ENCODE results near the gene ZNF334.

The ZNF334 gene

DNA sequence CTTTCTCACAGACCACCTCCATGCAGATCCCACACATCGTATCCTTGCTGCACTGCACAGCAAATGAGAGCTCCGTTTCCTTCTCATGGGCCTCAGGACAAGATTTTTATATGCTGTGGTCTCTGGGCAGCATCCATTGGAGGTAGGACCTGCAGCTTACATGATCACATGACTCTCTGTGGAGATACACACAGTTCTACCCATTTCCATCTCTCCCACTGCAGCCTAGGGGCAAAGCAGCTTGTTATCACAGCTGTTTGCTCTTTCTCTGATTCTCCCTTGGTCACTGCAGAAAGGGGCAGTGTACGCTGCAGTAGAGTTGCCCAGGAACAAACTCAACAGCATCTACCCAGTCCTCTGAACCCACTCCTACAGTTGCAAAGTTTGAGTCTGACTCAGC, 48.9 kb downstream of the ZNF334 start:
- TF ChIP-seq, protein P1, sequence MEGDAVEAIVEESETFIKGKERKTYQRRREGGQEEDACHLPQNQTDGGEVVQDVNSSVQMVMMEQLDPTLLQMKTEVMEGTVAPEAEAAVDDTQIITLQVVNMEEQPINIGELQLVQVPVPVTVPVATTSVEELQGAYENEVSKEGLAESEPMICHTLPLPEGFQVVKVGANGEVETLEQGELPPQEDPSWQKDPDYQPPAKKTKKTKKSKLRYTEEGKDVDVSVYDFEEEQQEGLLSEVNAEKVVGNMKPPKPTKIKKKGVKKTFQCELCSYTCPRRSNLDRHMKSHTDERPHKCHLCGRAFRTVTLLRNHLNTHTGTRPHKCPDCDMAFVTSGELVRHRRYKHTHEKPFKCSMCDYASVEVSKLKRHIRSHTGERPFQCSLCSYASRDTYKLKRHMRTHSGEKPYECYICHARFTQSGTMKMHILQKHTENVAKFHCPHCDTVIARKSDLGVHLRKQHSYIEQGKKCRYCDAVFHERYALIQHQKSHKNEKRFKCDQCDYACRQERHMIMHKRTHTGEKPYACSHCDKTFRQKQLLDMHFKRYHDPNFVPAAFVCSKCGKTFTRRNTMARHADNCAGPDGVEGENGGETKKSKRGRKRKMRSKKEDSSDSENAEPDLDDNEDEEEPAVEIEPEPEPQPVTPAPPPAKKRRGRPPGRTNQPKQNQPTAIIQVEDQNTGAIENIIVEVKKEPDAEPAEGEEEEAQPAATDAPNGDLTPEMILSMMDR (IDR thresholded peaks at IDR 0.05; ENCODE audit: extremely low read depth, missing control alignments), result no peak
- no peak for DNase-seq (ENCODE audit: low spot score)

DNA sequence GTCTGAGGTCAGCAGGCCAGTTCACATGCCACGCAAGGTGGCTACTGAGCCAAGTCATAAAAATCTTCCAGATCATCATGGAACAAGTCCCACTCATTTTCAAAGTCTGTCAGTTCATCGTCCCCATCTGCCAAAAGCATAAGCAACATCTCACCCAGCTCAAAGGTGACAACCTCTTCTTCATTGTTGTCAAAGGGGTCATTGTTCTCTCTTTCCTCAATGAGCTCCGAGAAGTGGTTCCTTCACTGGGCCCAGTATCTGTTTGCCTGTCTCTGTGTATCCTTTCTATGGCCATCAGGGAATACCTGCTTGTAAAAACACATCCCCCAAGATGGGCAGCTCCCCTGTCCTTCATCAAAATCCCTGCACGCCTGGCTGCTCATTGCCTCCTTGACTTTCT, 49.5 kb downstream of the ZNF334 start:
- no peak for DNase-seq (ENCODE audit: low spot score)
- TF ChIP-seq, protein P1 (IDR thresholded peaks at IDR 0.05; ENCODE audit: extremely low read depth, missing control alignments), result no peak

DNA sequence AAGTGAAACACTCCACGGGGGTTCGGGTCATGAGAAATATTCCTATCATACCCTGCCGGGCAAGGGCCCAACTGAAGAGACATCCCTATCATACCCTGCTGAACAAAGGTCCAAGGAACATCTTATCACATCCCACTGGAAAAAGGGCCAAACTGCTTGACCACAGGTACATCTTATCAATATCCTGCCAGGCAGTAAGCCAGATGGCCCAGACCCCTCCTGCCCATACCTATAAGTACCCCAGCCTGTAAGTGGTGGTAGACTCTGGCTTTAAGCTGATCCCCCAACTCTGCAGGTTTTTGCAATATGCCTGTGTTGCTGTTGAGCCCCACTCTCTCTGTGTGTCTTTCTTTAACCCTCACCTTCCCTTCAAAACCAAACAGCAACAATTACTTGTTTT, 51.6 kb downstream of the ZNF334 start:
- TF ChIP-seq, protein P1 (IDR thresholded peaks at IDR 0.05; ENCODE audit: extremely low read depth, missing control alignments), result no peak

DNA sequence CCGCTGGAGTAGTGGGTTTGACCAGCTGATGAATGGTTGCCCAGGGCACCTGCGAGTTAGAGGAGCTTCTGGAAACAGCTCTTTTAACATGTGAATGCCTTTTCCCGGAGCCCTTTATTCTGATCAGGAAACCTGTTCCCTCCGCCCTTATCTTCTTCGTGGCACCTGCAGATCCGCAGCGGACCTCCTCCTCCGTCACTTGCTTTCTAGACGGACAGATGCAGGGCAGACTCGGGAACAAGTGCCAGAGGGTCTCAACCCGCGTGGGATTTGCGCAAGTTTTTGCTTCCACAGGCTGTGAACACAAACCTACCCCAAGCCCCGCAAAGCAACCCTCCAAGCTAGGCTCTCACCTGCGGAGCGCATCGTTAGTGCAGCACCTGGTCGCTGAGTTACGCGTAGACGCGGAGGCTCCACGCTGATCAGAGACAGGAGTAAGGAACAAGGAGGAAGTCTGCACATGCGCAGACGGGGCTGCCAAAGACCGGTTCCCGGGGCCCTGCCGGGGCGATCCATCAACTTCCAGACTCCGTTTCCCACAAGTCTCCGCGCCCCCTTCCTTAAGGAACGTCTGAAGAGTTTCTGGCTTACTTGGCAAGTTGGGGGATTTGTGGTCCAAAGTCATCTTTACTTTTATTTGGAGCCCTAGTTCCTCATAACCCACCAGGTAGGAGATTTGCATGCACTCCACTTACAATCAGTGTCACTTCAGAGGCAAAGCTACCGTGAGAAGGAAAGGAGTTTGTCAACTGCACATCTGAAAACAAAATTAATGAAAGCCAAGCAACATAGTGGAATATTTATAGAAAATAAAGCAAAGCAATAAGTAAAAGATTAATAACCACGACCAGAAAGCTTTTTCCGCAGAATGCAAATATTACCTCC, 54.3 kb downstream of the ZNF334 start:
- TF ChIP-seq, protein P1 (IDR thresholded peaks at IDR 0.05; ENCODE audit: extremely low read depth, missing control alignments), result no peak
- no peak for DNase-seq (ENCODE audit: low spot score)

More for the DNA sequence above, 51.6 kb downstream of the ZNF334 start:
- no peak for DNase-seq (ENCODE audit: low spot score)

DNA sequence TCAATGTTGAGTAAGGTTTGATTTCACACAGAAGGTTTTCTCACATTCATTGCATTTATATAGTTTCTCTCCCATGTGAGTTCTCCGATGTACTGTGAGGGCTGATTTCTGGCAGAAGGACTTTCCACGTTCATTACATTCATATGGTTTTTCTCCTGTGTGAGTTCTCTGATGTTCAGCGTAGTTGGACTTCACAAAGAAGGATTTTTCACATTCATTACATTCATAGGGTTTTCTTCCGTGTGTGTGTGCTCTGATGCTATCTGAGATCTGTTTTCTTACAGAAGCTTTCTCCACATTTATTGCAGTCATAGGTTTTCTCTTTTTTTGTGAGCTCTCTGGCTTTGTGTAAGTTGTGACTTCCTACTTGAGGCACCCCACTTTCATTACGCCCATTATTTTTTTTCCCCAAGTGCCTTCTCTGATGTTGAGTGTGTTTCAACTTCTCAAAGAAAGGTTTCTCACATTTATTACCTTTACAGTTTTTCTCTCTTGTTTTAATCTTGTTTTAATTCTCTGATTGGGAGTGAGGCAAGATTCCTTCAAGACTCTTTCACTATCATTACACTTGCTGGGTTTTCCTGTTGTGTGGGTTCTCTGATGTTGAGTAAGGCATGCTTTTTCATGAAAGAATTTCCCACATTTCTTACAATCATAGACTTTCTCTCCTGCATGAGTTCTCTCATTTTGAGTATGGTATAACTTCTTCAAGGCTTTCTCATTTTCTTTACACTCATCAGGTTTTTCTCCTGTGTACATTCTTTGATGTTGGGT, 56.9 kb downstream of the ZNF334 start:
- TF ChIP-seq, protein P1 (IDR thresholded peaks at IDR 0.05; ENCODE audit: extremely low read depth, missing control alignments), result no peak
- DNase-seq (ENCODE audit: low spot score), result no peak

DNA sequence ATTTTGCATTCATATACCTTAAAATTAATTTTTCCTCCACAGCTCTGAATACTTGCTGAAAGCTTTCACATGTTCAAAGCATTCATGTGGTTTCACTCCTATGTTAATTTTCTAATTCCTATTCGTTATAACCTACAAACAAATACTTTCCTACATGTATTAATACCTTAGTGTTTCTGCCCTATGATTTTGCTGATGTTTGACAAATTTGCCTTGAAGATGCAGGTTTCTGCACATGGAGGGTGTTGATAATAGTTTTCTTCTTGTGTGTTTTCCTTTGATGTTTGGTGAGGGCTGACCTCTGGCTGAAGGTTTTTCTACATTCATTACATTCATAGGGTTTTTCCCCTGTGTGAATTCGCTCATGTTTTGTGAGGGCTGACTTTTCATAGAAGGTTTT, 57.6 kb downstream of the ZNF334 start:
- TF ChIP-seq, protein P1 (IDR thresholded peaks at IDR 0.05; ENCODE audit: extremely low read depth, missing control alignments), result no peak
- no peak for DNase-seq (ENCODE audit: low spot score)
